OCI-LY1 (cell line): Measurements from ENCODE around the gene PSPN.

Experiments
- H2AFZ ChIP-seq: fragments of 200-600 bp; sonication (generic), shearing (Covaris generic); 2 replicates; pipeline ENCODE4 v1.6.0; 2014; ENCODE audit warnings: antibody characterized with exemption, mild to moderate bottlenecking, low read length
- H3F3A ChIP-seq: fragments of 200-600 bp; sonication (generic), shearing (Covaris generic); 2 replicates; pipeline ENCODE4 v1.6.0; 2014; ENCODE audit warnings: mild to moderate bottlenecking, antibody characterized with exemption, low read length, moderate library complexity; ENCODE audit not compliant: insufficient read depth
- H3K27ac ChIP-seq: fragments of 200-600 bp; sonication (generic); 2 replicates; pipeline ENCODE4 v1.5.1; 2014; ENCODE audit warnings: low read length, mixed run types, mild to moderate bottlenecking, low read depth; ENCODE audit not compliant: poor library complexity, severe bottlenecking
- H3K27me3 ChIP-seq: fragments of 200-600 bp; sonication (generic); 2 replicates; pipeline ENCODE4 v1.6.0; 2014; ENCODE audit warnings: antibody characterized with exemption, mild to moderate bottlenecking, low read length, moderate library complexity; ENCODE audit not compliant: insufficient read depth
- H3K36me3 ChIP-seq: fragments of 200-600 bp; sonication (generic); 2 replicates; pipeline ENCODE4 v1.6.1; 2014; ENCODE audit warnings: mild to moderate bottlenecking, antibody characterized with exemption, low read length, moderate library complexity, mixed read lengths; ENCODE audit not compliant: insufficient read depth
- H3K4me1 ChIP-seq: fragments of 200-600 bp; sonication (generic); 2 replicates; pipeline ENCODE4 v1.5.1; 2014; ENCODE audit warnings: mild to moderate bottlenecking, low read length, moderate library complexity; ENCODE audit not compliant: insufficient read depth, severe bottlenecking
- H3K4me2 ChIP-seq: fragments of 200-600 bp; sonication (generic), shearing (Covaris generic); 2 replicates; pipeline ENCODE4 v1.6.1; 2014; ENCODE audit warnings: low read length
- H3K4me3 ChIP-seq: fragments of 200-600 bp; sonication (generic); 2 replicates; pipeline ENCODE4 v1.5.1; 2014; ENCODE audit warnings: low read length, low read depth, mild to moderate bottlenecking, mixed read lengths; ENCODE audit not compliant: poor library complexity, severe bottlenecking
- H3K79me2 ChIP-seq: fragments of 200-600 bp; shearing (Covaris generic); 2 replicates; pipeline ENCODE4 v1.6.1; 2016; ENCODE audit warnings: mixed run types, low read length, mixed read lengths; ENCODE audit not compliant: insufficient read depth
- H3K9ac ChIP-seq: fragments of 200-600 bp; sonication (generic), shearing (Covaris generic); 2 replicates; pipeline ENCODE4 v1.6.1; 2014; ENCODE audit warnings: mild to moderate bottlenecking, low read length, mixed read lengths
- H3K9me2 ChIP-seq: fragments of 200-600 bp; sonication (generic), shearing (Covaris generic); 2 replicates; pipeline ENCODE4 v1.6.1; 2014; ENCODE audit warnings: low read depth, mild to moderate bottlenecking, low read length, mixed read lengths
- H3K9me3 ChIP-seq: fragments of 200-600 bp; shearing (Covaris generic); 2 replicates; pipeline ENCODE4 v1.6.1; 2014; ENCODE audit warnings: low read length, mixed read lengths
- H4K20me1 ChIP-seq: fragments of 200-600 bp; sonication (generic), shearing (Covaris generic); 2 replicates; pipeline ENCODE4 v1.6.0; 2016; ENCODE audit warnings: mild to moderate bottlenecking, low read length; ENCODE audit not compliant: insufficient read depth
- EZH2 ChIP-seq: fragments of 200-600 bp; sonication (generic), shearing (Covaris generic); IDR thresholded peaks from 2 replicates; pipeline ENCODE4 v1.8.0; 2017; ENCODE audit warnings: borderline replicate concordance, mixed run types, mild to moderate bottlenecking, antibody characterized with exemption, low read length, moderate library complexity, mixed read lengths
- TF ChIP-seq, protein P1 (sequence below): fragments of 200-600 bp; sonication (generic), shearing (Covaris generic); IDR thresholded peaks from 2 replicates; pipeline ENCODE4 v1.5.1; 2017; ENCODE audit warnings: mild to moderate bottlenecking, antibody characterized with exemption, low read length, moderate library complexity, mixed read lengths

PSPN gene

DNA sequence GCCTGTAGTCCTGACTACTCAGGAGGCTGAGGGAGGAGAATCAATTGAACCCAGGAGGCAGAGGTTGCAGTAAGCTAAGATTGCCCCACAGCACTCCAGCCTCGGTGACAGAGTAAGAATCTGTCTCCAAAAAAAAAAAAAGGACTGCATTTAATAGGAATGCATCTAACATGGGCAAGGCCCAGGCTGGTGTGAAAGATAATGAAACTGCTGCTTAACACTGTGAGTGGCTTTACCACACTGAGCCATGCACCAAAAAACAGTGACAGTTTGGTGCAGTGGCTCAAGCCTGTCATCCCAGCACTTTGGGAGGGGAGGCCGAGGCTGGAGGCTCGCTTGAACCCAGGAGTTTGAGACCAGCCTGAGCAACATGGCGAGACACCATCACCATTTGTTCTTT is 8.6 kb upstream of the PSPN start:
- Histone ChIP-seq H3F3A (no peaks in the 10 kb centered on the region), H3K27ac (no peak overlapping the region), H3K79me2 (no peaks in the 10 kb centered on the region), H3K9me2 (no peaks in the 10 kb centered on the region), H3K9ac (no peak overlapping the region), H3K36me3 (peaks cover 79% of the 10 kb centered on the region), H3K27me3 (no peaks in the 10 kb centered on the region), H3K4me1 (no peaks in the 10 kb centered on the region), H3K4me2 (no peak overlapping the region), H3K9me3 (no peaks in the 10 kb centered on the region), H4K20me1 (no peaks in the 10 kb centered on the region), H3K4me3 (no peak overlapping the region), H2AFZ (no peak overlapping the region)
- no peak for TF ChIP-seq EZH2
- TF ChIP-seq, protein P1, sequence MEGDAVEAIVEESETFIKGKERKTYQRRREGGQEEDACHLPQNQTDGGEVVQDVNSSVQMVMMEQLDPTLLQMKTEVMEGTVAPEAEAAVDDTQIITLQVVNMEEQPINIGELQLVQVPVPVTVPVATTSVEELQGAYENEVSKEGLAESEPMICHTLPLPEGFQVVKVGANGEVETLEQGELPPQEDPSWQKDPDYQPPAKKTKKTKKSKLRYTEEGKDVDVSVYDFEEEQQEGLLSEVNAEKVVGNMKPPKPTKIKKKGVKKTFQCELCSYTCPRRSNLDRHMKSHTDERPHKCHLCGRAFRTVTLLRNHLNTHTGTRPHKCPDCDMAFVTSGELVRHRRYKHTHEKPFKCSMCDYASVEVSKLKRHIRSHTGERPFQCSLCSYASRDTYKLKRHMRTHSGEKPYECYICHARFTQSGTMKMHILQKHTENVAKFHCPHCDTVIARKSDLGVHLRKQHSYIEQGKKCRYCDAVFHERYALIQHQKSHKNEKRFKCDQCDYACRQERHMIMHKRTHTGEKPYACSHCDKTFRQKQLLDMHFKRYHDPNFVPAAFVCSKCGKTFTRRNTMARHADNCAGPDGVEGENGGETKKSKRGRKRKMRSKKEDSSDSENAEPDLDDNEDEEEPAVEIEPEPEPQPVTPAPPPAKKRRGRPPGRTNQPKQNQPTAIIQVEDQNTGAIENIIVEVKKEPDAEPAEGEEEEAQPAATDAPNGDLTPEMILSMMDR, result no peak

DNA sequence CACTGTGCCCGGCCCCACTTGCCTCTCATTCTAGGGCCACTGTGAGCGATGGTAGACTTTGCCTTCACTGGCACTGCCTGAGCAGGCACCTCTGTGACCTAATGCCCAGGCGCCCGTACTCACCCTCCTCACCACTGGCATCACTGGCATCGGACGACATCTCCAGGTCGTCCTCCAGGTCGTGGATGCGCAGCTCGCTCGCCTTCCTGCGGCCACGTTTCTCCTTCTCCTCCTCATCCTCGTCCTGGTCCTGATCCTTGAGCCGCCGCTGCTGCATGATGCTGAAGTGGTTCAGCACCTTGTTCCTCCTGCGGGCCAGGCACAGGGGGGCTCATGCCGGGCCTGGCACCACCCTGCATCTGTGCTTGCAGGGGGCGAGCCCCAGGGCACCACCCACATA is 7.5 kb upstream of the PSPN start:
- H3K27me3 ChIP-seq, result no peaks in the 10 kb centered on the region
- H3F3A ChIP-seq, result no peaks in the 10 kb centered on the region
- H3K36me3 ChIP-seq, result peaks cover 80% of the 10 kb centered on the region
- no peak overlapping the region for H3K4me2 ChIP-seq
- H3K9me2 ChIP-seq, result no peaks in the 10 kb centered on the region
- TF ChIP-seq, protein P1, result no peak
- no peak for TF ChIP-seq EZH2
- H2AFZ ChIP-seq, result no peak overlapping the region
- H3K27ac ChIP-seq, result no peak overlapping the region
- H4K20me1 ChIP-seq, result no peaks in the 10 kb centered on the region
- no peaks in the 10 kb centered on the region for H3K4me1 ChIP-seq
- no peak overlapping the region for H3K4me3 ChIP-seq
- no peak overlapping the region for H3K9ac ChIP-seq
- no peaks in the 10 kb centered on the region for H3K9me3 ChIP-seq
- no peaks in the 10 kb centered on the region for H3K79me2 ChIP-seq

DNA sequence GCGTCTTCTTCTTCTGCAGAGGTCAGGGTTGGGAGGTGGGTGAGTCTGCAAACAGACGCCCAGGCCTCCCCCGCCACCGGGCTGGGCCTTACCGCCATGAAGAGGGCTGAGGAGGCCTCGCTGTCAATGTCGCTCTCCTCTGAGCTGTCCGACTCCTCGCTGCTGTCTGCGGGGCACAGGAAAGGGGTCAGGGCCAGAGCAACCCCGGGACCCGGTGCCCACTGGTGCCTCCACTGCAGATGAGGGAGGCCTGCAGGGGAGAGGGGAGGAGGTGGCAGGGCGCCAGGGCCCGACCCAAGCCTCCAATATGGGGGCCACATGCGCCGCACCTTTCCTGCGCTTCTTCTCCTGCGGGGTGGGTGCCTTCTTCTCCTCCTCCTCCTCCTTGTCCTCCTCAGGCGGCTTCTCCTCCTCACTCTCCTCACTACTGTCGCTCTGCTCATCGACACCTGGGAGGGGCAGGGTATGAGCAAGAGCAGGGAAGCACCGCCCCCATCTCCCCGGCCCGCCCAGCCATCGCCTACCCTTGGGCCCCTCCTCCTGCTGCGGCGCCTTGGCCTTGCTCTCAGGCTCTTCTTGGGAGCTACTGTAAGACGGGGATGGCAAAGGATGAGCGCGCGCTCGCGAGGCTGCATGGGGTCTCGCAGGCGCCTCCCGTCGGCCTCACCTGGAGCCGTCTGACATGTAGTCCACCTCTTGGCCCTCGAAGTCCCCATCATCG is 5.5 kb upstream of the PSPN start:
- H3K4me2 ChIP-seq, result no peak overlapping the region
- no peak overlapping the region for H3K4me3 ChIP-seq
- no peak overlapping the region for H3K27ac ChIP-seq
- TF ChIP-seq, protein P1, result no peak
- no peak for TF ChIP-seq EZH2
- H4K20me1 ChIP-seq, result no peaks in the 10 kb centered on the region
- no peak overlapping the region for H2AFZ ChIP-seq
- no peaks in the 10 kb centered on the region for H3K9me2 ChIP-seq
- peaks cover 67% of the 10 kb centered on the region for H3K36me3 ChIP-seq
- H3F3A ChIP-seq, result no peaks in the 10 kb centered on the region
- H3K9ac ChIP-seq, result no peak overlapping the region
- no peaks in the 10 kb centered on the region for H3K4me1 ChIP-seq
- H3K27me3 ChIP-seq, result no peaks in the 10 kb centered on the region
- no peaks in the 10 kb centered on the region for H3K9me3 ChIP-seq
- H3K79me2 ChIP-seq, result no peaks in the 10 kb centered on the region
